Activated CD4-positive, alpha-beta T cell treated with anti-CD3 and anti-CD28 coated beads, Interleukin-10, Interleukin-2, amounts not matched to agents 100 ng/mL and 50 ng/mL, durations not matched to agents 16 hours and 8 hours (primary cell): ENCODE results near the gene FSD1L.
"Not testable (repeated sequence)": the region's sequence is repeated elsewhere in the genome, so short reads cannot be mapped to it uniquely, and the experiment has no call there.

Experiments
- DNase-seq: peaks from one replicate; pipeline ENCODE4 v3.0.0-alpha.2; 2020

FSD1L gene

DNA sequence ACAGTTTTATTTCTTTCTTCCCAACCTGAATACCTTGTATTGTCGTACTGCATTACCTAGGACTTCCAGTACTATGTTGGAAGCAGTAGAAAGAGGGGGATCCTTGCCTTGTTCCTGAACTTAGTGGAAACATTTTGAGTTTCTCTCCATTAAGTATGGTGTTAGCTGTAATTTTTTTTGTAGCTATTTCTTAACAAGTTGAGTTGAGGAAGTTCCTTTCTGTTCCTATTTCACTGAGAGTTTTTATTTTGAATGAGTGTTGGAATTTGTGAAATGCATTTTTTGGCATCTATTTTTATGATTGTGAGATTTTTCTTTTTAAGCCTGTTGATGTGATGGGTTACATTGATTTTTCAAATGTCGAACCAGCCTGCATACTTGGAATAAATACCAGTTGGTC, 49.0 kb downstream of the FSD1L start:
- no peak for DNase-seq

DNA sequence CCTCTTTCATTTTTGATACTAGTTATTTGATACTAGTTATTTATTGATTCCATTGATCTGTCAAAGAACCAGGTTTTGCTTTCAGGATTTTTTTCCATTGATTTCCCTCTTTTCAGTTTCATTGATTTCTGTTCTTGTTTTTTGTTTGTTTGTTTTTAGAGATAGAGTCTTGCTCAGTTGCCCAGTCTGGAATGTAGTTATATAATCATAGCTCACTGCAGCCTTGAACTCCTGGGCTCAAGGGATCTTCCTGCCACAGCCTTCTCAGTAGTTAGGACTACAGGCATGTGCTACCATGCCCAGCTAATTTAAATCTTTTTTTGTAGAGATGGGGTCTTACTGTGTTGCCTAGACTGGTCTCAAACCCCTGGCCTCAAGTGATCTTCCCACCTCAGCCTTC, 49.9 kb downstream of the FSD1L start:
- DNase-seq = no peak

DNA sequence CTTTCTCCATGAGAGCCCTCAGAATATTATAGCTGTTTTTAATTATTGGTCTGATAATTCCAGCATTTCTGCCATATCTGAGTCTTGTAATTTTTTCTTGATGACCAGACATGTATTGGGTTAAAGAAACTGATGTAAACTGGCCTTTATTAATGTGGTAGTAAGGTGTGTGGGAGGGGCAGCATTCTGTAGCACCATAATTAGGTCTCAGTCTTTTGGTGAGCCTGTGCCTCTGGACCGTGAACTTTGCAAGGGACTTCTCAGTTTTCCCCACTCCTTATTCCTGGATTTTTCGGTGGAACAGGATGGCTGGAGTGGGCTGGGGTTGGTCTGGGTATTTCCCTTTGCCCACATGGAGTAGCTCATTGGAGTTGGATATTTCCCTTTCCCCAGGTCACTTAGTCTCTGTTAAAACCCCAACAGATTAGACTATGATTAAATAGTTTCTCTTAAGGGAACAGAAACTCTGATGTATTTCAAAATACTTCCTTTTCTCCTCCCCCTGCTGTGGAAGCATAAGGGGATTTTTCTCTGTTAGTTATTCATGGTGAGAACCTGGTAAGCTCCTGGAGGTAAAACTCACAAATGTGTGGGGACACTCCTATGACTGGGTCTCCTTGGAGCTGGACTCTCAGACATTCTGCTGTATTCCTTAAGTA, 52.4 kb downstream of the FSD1L start:
- DNase-seq = no peak

DNA sequence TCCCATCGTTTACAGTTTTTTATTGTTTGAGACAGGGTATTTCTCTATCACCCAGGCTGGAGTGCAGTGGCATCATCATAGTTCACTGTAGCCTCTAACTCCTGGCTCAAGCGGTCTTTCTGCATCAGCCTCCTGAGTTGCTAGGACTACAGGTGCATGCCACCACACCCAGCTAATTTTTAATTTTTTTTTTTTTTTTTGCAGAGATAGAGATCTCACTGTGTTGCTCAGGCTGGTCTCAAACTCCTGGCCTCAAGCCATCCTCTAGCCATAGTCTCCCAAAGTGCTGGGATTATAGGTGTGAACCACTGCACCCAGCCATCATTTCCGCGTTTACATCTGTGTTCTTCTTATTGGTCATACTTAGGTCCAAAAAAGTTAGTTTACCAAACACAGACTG, 53.6 kb downstream of the FSD1L start:
- no peak for DNase-seq

DNA sequence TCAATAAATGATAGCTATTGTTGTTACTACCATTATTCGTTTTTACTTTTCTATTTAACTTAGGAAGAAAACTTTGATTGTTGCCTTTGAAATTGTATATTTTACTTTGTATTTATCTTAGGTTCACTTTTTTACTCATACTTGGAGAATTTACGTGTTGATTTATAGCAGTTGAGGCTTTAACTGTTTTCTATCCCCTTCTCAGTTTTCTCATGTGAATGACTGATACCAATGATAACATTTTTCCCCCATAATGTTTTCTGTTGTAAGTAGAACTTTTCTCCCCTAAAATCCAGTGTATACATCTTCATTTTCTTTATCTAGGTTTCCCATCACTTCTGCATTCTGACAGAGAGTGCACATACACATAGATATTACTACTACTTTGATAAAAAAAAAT, 54.4 kb downstream of the FSD1L start:
- no peak for DNase-seq

DNA sequence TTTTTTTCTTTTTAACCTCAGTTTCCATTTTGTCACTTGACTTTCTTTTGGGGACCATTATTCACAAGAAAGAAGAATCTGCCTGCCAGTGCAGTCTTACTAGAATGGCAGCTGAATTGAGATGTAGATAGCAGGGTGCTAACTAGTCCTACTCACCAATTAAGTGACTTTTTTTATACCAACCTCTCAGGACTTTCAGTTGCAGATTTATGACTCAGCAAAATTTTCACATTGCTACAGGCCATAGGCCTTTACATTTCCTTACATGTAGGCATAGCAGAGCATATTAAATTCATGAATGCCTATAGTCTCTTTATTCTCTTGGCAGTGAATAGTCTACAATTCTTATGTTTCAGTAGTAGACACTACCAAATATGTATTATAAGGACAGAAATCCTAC, 56.0 kb downstream of the FSD1L start:
- peak; percentile 28 for DNase-seq

DNA sequence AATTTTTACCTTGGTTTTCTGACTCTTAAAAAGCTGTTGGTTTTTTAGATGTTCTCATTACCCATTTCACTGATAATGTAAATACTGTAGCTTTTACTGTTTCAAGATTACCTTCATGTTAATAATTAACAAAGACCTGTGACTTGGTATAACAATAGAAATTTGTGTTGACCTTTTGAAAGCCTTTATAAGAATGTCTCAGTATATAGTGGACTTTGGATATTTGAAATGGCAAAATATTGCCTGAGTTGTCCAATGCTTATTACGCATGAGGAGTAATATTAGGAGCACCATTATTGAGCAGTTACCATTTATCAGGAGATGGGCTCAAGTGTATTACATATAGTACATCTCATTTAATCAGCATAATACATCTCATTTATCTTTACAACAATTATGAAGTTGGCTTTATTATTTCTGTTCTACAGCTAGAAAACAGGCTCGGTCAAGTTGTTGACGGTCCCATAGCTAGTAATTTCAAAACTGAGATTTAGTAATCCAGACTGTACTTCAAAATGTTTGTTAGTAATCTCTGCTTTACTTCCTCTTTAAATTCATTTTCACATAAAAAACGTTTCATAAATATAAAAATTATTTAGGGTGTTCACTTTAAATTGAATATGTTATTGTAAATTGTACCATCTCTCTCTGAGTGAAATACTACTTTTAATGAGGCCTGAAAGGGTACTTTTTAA, 59.4 kb downstream of the FSD1L start:
- no peak for DNase-seq

DNA sequence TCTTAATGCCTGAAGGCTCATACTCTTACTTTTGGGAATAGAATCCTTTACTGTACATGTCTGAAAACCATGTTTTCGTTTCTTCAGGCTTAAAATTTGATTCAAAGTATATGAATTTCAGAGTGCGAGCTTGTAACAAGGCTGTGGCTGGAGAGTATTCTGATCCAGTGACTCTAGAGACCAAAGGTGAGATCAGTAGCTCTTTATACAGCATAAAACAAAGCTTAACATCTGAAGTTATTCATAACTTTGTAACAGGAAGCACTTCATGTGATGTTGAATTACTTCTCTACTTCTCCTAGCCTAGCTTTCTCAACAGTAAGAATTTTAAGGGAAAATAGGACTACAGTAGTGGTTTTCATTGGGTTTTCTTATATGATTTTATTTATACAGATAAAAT, 60.7 kb downstream of the FSD1L start:
- no peak for DNase-seq

DNA sequence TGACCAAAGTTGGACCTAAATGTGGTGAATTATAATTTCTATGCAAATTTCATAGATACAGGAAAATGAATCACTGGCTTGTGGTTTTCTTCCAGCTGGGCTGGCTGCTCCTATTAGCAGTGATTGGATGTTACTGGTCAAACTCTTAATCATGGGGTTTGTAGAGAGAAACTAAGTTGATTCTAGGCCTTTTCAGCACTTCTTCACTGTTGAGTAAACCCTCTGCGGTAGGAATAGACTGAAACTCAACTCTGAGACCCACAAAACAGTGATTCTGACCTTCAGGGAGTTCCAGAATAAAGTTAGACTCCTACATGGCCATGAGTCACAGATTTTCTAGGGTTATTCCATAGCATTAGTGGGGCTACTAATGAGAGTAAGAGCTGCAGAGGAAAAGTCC, 62.2 kb downstream of the FSD1L start:
- DNase-seq = peak; percentile 32

DNA sequence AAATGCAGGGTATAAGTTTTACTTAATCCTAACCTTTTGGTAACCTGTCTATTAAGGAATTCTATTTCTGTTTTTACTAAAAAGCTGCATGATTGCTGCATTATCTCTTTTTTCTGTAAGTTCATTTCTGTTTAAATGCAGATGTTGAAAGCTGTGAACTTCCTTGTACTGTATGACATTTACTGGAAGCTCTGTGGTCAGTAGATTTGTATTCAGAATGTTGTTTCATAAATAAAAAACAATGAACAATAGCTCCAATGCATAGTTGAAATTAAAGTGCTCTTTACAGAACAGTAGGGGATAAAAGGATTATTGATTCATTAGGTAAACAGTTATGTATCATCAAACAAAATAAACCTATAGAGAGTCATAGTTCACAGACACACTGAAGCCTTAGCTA, 63.6 kb downstream of the FSD1L start:
- DNase-seq = no peak

DNA sequence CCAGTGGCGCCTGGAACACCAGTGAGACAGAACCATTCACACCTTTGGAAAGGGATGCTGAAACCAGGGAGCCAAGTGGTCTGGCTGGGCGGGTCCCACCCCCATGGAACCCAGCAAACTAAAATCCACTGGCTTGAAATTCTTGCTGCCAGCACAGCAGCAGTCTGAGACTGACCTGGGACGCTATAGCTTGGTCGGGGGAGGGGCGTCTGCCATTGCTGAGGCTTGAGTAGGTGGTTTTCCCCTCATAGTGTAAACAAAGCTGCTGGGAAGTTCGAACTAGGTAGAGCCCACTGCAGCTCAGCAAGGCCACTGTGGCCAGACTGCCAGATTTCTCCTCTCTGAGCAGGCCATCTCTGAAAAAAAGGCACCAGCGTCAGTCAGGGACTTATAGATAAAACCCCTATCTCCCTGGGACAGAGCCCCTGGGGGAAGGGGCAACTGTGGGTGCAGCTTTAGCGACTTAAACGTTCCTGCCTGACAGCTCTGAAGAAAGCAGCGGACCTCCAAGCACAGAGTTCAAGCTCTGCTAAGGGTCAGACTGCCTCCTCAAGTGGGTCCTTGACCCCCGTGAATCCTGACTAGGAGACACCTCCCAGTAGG, 68.1 kb downstream of the FSD1L start:
- DNase-seq = no peak

DNA sequence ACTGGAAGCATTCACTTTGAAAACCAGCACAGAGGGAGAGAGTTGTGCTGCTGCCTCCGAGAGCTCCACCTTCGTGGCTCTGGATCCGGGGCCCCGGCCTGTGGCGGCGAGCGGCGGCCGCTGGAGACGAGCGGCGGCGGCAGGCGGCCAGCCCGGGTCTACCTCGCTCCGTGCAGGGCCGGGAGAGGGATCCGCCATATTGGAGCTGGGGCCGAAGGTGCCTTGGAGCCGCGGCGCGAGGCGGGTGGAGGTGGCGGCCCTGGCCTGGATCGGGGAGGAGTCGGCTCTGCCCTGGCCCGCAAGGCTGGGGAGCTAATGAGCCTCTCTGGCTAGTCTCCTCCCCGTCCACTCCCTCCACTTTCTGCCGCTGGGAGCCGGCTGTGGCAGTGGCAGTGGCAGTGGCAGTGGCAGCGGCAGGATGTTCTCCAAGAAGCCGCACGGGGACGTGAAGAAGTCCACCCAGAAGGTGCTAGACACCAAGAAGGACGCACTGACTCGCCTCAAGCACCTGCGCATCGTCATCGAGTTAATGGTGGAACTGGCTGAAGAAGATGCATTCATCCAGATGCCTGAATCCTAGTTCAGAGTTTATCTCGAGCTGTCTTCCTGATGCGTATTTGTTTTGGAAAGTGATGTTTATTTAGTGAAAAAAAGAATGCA, 72.0 kb downstream of the FSD1L start:
- DNase-seq = peak; percentile 53

DNA sequence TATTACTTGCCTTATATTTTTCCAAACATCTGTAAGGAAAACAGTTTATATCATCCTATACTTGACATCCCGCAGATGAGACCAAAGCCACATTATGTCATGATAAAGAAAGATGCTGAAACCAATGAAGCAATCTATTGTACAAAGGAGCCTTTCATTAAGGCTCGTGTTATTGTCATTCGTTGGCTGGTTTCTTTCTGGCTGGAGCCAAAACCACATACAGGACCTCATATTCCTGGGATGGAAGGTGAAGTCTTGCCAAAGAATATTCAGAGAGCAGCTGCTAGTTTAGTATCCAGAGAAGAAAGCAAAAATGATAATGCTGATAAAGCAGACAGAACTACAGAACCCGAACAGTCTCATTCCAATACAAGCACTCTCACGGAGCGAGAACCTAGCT, 73.2 kb downstream of the FSD1L start:
- not testable (repeated sequence) for DNase-seq

DNA sequence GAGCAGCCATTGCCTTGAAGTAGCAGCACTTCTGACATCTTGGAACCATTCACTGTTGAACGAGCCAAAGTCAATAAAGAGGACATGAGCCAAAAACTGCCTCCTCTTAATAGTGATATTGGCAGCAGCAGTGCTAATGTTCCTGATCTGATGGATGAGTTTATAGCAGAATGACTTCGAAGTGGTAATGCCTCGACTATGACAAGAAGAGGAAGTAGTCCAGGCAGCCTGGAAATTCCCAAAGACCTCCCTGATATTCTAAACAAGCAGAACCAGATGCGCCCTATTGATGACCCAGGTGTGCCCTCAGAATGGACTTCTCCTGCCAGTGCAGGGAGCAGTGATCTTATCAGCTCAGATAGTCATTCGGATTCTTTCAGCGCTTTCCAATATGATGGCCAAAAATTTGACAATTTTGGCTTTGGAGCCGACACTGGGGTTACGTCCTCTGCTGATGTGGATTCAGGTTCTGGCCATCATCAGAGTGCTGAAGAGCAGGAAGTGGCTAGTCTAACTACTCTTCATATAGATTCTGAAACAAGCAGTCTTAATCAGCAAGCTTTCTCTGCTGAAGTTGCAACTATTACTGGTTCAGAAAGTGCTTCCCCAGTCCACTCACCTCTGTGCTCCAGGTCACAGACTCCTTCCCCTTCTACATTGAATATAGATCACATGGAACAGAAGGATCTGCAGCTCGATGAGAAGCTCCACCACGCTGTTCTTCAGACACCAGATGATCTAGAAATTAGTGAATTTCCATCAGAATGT, 75.0 kb downstream of the FSD1L start:
- DNase-seq = not testable (repeated sequence)

DNA sequence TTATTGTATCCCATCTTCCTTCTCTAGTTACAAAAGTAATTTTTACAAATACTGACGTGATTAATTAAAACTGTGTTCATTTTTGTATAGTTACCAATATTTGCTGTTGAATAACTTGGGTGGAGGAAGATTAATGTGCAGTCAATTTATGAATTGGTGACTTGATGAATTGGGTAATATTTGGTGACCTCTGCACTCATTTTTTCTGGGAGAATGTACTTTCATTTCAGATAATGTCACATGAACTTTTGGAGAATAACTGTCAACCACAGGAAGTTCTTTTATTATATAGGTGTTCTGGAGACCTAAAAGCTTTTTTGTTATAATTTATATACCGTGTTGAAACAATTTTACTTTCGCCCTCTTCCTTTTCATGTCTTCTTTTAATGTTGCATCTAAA, 83.7 kb downstream of the FSD1L start:
- DNase-seq = no peak

DNA sequence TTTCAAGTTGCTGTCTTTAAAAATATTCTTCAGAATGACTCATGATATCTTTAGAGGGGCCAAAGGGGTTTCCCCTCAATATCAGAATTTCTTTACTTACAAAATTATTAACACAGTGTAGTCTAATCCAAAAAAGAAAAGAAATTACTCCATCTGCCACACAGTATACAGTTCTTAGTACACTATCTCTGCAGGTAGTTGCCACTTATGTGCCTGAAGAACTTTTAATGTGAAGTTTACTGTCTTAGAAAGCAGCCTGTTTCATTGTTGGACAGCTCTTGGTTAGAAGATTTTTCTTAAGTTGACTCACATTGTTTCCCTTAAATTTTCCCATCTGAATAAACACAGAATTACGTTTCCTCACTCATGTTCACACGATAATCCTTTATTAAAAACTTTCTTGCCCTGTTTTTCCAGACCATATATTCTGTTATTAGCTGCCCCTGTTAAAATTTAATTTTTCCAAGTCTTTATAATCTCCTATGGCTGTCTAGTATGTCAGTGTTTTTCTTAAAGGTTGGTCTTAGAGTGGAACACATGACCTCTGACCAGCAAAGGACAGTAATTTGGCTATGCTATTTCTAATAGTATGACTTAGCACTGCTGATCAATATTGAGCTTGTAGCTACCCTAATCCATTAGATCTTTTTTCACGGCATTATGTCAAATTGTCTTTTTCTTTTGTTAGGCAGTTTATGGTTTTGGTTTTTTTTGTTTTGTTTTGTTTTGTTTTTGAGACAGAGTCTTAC, 88.3 kb downstream of the FSD1L start:
- DNase-seq = peak; percentile 19

DNA sequence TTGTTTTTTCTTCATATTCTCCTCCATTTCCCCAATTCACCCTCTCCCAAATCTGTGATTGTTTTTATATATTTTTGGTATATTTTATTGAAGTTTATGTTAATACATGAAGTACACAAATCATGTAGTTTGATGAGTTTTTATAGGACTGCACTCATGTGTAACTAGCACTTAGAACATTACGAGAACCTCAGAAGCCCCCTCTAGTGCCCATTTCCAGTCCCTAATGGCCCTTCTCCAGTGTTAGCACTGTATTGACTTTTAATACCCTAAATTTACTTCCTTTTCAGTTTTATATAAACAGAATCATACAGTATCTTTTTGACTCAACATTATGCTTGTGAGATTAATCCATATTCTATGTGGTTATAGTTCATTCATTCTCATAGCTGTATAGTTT, 91.6 kb downstream of the FSD1L start:
- no peak for DNase-seq

DNA sequence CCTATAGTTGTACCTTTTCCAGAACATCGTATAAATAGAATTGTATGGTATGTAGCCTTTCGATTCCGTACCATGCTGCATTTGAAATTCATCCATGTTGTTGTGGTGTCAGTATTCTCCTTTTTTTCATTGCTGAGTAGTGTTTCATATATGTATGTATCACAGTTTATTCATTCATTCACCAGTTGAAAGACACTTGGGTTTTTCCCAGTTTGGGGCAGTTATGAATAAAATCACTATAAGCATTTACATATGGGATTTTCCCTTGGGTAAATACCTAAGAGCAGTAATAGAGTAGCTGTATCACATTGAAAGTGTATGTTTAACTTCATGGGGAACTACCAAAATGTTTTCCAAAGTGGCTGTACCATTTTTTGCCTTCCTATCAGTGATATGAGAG, 94.0 kb downstream of the FSD1L start:
- DNase-seq = peak; percentile 64

DNA sequence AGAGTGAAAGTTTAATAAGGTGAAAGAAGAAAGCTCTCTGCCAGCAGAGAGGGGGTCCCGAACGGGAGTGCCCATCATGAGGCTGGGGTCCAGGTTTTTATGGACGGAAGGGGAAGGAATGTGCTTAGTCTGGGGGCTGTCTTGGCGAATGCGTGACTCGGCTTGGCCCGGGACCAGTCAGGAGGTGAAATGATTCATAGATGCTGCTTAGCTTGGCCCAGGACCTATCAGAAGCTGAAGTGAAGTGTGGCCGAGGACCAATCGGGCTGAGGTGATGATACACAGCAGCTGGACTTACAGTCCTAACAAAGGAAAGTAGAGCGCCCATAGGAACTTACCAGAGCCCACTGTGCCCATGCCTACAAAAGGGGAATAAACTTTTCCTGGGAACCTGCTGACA, 106.2 kb downstream of the FSD1L start:
- no peak for DNase-seq

DNA sequence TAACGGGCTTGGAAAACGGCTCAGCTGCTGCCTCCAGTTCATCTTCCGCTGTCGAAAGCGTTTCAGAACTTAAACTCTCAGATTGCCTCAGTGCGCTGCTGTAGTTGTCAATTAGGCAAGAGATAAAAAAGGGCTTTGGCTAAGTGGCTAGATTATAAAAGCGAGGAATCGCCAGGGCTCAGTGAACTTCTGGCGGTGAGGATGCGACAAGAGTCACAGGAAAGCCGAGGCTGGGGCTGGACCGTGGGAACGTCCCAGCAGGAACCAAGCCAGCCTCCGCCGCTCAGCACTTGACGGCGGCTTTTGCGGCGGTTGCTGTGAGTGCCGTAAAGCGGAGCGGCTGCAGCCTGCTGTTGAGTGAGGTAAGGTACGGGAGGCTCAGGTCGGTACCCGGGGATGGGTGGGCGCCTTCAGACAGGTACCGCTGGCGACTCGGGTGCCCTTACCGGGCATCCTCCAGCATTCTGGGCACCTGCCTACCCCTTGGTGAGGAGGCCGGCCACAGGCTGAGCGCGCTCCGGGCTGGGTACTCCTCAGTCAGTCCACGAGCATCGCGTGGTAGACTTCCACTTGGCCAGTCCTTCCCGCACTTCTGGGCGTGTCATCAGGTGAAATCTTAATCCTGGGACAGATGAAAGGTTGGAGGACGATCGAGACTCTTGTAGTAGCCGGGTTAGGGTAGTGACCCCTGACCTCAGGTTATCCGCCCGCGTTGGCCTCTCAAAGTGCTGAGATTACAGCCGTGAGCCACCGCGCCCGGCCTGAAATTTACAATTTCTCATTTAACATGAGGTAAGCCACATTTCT, 110.2 kb downstream of the FSD1L start, which contains the start of gene FKTN:
Gene FKTN, plus strand, starts transcription at position 328 of the 807 bp plus-strand sequence. CDS start 16,902 bp downstream, outside the sequence.
- peak; percentile 91 for DNase-seq

DNA sequence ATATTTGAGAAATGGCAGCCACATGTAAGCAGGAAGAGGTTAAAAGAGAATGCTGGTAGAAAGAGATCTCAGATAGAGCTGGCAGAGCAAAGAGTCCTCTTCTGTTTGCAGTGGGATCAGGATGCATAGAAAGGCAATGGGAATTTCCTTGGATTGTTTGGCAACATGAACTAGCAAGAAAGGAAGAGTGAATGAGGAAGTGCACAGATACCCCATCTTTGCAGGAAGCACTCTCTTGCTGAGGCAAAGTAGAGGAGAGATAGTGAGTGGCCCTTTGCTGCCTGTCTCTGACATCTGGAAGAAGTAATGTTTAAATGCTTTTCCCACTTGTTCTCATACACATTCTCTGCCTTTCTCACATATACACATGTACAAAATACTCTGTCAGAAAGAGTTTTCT, 124.6 kb downstream of the FSD1L start:
- DNase-seq = no peak
